HCT116 (cell line): ENCODE data around the gene VPS33B. TPM values are rescaled to one million over a fixed set of nuclear protein-coding genes. Genes with fewer than 3 reads are reported as not detected.

Experiments used
- ATAC-seq: fragments of 200-7000 bp; cut with Tn5 transposase; 2 replicates; pipeline ENCODE4 v1.9.1; 2020; ENCODE audit warnings: mild to moderate bottlenecking, moderate library complexity
- BruUV-seq: library from RNA; stranded (reverse); fragments of 400-500 nt; replicated peaks from 2 replicates; lab custom pipeline; 2021; lab: Mats Ljungman, UMichigan
- CTCF ChIA-PET: fragments of 300-600 bp; sonication (Branson Sonifier 250); formaldehyde crosslinking; loops from one replicate; lab custom pipeline; 2021; ENCODE audit warnings: antibody characterized with exemption; lab: Charles Lee
- POLR2A ChIA-PET: fragments of 300-600, 350-600 bp; sonication (Branson Sonifier 250); formaldehyde crosslinking; loops from one replicate; lab custom pipeline; 2021; ENCODE audit warnings: antibody characterized with exemption; lab: Charles Lee
- RAD21 ChIA-PET, 2 experiments: fragments of 300-600 bp; sonication (Branson Sonifier 250); formaldehyde crosslinking; loops; one replicate each; lab custom pipeline; 2023; ENCODE audit warnings: low total read pairs in 2 of 2; ENCODE audit not compliant: uncharacterized antibody in 2 of 2, unreplicated experiment in 2 of 2, low non-redundant PET in 1 of 2; lab: Charles Lee
- DNase-seq: peaks from one replicate; pipeline ENCODE4 v3.0.0-alpha.2; 2010; ENCODE audit warnings: low read depth, low spot score
- H2AFZ ChIP-seq: fragments of 200-600 bp; shearing (Covaris generic), sonication (generic); 2 replicates; pipeline ENCODE4 v1.6.1; 2017; ENCODE audit warnings: low read depth, mixed run types, mixed read lengths, antibody characterized with exemption, low read length; ENCODE audit not compliant: poor library complexity, severe bottlenecking
- H3K27ac ChIP-seq: 2 replicates; pipeline ENCODE4 v1.5.1; 2012; ENCODE audit warnings: low read depth, low read length
- H3K27me3 ChIP-seq: fragments of 200-600 bp; sonication (generic); 2 replicates; pipeline ENCODE4 v1.6.1; 2016; ENCODE audit warnings: mixed run types, low read length, mixed read lengths; ENCODE audit not compliant: insufficient read depth
- H3K36me3 ChIP-seq, 2 experiments: fragments of 200-500 bp in 1 of 2; fragments of 200-600 bp in 1 of 2; sonication (Bioruptor generic) in 1 of 2; sonication (generic) in 1 of 2; 2 replicates each; pipeline versions ENCODE4 v1.5.1 to v1.6.1; 2014 to 2016; ENCODE audit warnings: low read length in 2 of 2, inconsistent platforms in 1 of 2, mixed read lengths in 1 of 2, mixed run types in 1 of 2; ENCODE audit not compliant: insufficient read depth in 2 of 2, control insufficient read depth in 1 of 2
- H3K4me1 ChIP-seq, 2 experiments: fragments of 200-600 bp in 1 of 2; sonication (generic) in 1 of 2; 2 replicates each; pipeline versions ENCODE4 v1.5.1 to v1.6.1; 2012 to 2017; ENCODE audit warnings: low read length in 2 of 2, inconsistent platforms in 1 of 2, mild to moderate bottlenecking in 1 of 2, mixed read lengths in 1 of 2, mixed run types in 1 of 2, moderate library complexity in 1 of 2; ENCODE audit not compliant: insufficient read depth in 2 of 2, control insufficient read depth in 1 of 2
- H3K4me2 ChIP-seq: fragments of 200-600 bp; sonication (generic); 2 replicates; pipeline ENCODE4 v1.6.1; 2017; ENCODE audit warnings: mixed run types, low read length, mixed read lengths
- H3K4me3 ChIP-seq, 2 experiments: fragments of 200-600 bp in 1 of 2; sonication (generic) in 1 of 2; replicated peaks in 1 of 2; 2 replicates each; pipeline ENCODE4 v1.5.1; 2011 to 2016; ENCODE audit warnings: low read length in 2 of 2, control low read depth in 1 of 2, low read depth in 1 of 2, mild to moderate bottlenecking in 1 of 2, mixed read lengths in 1 of 2, mixed run types in 1 of 2
- H3K79me2 ChIP-seq: fragments of 200-600 bp; sonication (generic); 2 replicates; pipeline ENCODE4 v1.6.1; 2017; ENCODE audit warnings: mild to moderate bottlenecking, mixed run types, low read length, moderate library complexity, mixed read lengths; ENCODE audit not compliant: insufficient read depth
- H3K9ac ChIP-seq: fragments of 200-600 bp; sonication (generic); 2 replicates; pipeline ENCODE4 v1.6.1; 2016; ENCODE audit warnings: low read length, mixed read lengths
- H3K9me2 ChIP-seq: fragments of 200-600 bp; sonication (generic), shearing (Covaris generic); 2 replicates; pipeline ENCODE4 v1.6.1; 2017; ENCODE audit warnings: mixed run types, mild to moderate bottlenecking, moderate library complexity; ENCODE audit not compliant: insufficient read depth
- H3K9me3 ChIP-seq, 2 experiments: fragments of 200-500 bp in 1 of 2; fragments of 200-600 bp in 1 of 2; sonication (Bioruptor generic) in 1 of 2; sonication (generic) in 1 of 2; 2 replicates each; pipeline ENCODE4 v1.6.1; 2014 to 2017; ENCODE audit warnings: low read length in 2 of 2, mixed read lengths in 2 of 2, inconsistent platforms in 1 of 2, low read depth in 1 of 2, mild to moderate bottlenecking in 1 of 2, mixed run types in 1 of 2, moderate library complexity in 1 of 2; ENCODE audit not compliant: control insufficient read depth in 1 of 2, insufficient read depth in 1 of 2
- H4K20me1 ChIP-seq: fragments of 200-600 bp; sonication (generic), shearing (Covaris generic); 2 replicates; pipeline ENCODE4 v1.6.1; 2017; ENCODE audit warnings: mixed run types, mild to moderate bottlenecking, moderate library complexity; ENCODE audit not compliant: insufficient read depth
- CBX3 ChIP-seq: IDR thresholded peaks from 2 replicates; pipeline ENCODE4 v1.6.1; 2012; ENCODE audit warnings: low read depth
- EGR1 ChIP-seq: IDR thresholded peaks from 2 replicates; pipeline ENCODE4 v1.6.1; 2012; ENCODE audit warnings: low read depth
- ELF1 ChIP-seq: IDR thresholded peaks from 2 replicates; pipeline ENCODE4 v1.6.1; 2012; ENCODE audit warnings: low read depth, borderline replicate concordance
- EZH2 ChIP-seq: fragments of 200-600 bp; sonication (generic); IDR thresholded peaks from 2 replicates; pipeline ENCODE4 v1.6.1; 2017; ENCODE audit warnings: antibody characterized with exemption, mixed run types
- POLR2A ChIP-seq: IDR thresholded peaks from 2 replicates; pipeline ENCODE4 v1.7.0; 2011; ENCODE audit warnings: borderline replicate concordance; ENCODE audit not compliant: insufficient read depth, insufficient read length; ENCODE audit errors: extremely low read depth
- POLR2AphosphoS5 ChIP-seq: IDR thresholded peaks from 2 replicates; pipeline ENCODE4 v1.6.1; 2011; ENCODE audit warnings: mild to moderate bottlenecking, low read depth, low read length, moderate library complexity
- SP1 ChIP-seq: IDR thresholded peaks from 2 replicates; pipeline ENCODE4 v1.6.1; 2012; ENCODE audit warnings: low read depth
- TCF7L2 ChIP-seq: IDR thresholded peaks from 2 replicates; pipeline ENCODE4 v1.7.0; 2011; ENCODE audit warnings: borderline replicate concordance, inconsistent platforms; ENCODE audit not compliant: insufficient read depth, insufficient read length; ENCODE audit errors: extremely low read depth
- ZNF274 ChIP-seq: fragments of 200-500 bp; sonication (Bioruptor generic); IDR thresholded peaks from 2 replicates; pipeline ENCODE4 v1.6.1; 2014; ENCODE audit warnings: mild to moderate bottlenecking, low read depth, low read length, inconsistent platforms
- intact Hi-C: fragments of 100-400 bp; cut with micrococcal nuclease; formaldehyde crosslinking; loops from 2 replicates; pipeline ENCODE4 v1.10.0; 2022
- total RNA-seq: library from RNA; stranded (reverse); gene quantifications from one replicate; pipeline ENCODE4 v1.2.1, GENCODE V29; 2021; ENCODE audit not compliant: unreplicated experiment
- TF ChIP-seq, protein P1 (sequence below): IDR thresholded peaks from 2 replicates; pipeline ENCODE4 v1.6.1; 2011; ENCODE audit warnings: mild to moderate bottlenecking, low read length, moderate library complexity; ENCODE audit not compliant: insufficient replicate concordance; ENCODE audit errors: extremely low read depth
- TF ChIP-seq, protein P2 (sequence below): IDR thresholded peaks from 2 replicates; pipeline ENCODE4 v1.6.1; 2012
- TF ChIP-seq, protein P3 (sequence below): IDR thresholded peaks from 2 replicates; pipeline ENCODE4 v1.6.1; 2012; ENCODE audit warnings: low read depth

The VPS33B gene
- total RNA-seq, 1 experiment from 2014 or later: 23.1 TPM

DNA sequence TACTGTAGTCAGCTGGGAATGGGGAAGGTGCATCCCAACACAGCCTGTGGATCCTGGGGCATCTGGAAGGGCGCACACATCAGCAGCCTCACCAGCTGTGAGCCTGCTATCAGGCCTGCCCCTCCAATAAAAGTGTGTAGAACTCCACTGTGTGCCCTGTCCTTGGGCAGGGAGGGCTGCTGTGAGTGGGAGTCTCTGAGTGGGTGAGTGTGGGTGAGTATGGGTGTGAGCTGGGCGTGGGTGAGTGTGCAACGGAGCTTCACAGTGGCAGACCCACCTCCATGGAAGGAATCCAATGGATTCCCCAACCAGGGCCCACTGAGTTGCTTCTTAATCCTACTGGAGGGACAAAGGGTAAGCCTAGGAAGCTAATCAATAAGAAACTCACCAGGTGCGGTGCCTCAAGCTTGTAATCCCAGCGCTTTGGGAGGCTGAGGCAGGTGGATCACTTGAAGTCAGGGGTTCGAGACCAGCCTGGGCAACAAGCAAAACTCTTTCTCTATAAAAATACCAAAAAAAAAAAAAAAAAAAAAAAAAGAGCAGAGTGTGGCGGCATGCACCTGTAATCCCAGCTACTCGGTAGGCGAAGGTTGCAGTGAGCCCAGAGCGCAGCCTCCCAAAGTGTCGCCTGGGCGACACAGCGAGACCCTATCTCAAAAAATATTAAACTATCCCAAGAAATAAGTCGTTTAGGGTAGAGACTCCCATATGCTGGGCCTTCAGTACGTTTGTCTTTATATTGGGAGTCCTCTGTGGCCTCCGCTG, 68.3 kb downstream of the VPS33B start:
- peak overlapping the region; percentile 93 for H3K4me2 ChIP-seq
- peak overlapping the region; percentile 97 for H3K27ac ChIP-seq

More for the DNA sequence above, 68.3 kb downstream of the VPS33B start:
- RAD21 ChIA-PET: interaction anchor here (1.0 to 1.6 kb wide), 4 partner anchors 19 to 96 kb away, joined by 3 to 10 read pairs (median 6); partner anchors contain the start of gene UNC45A (in 2 of the 2)
- POLR2A ChIA-PET: interaction anchor here (0.8 to 2.3 kb wide), 6 partner anchors 9 to 79 kb away, joined by 3 to 21 read pairs (median 4); partner anchors contain the start of genes HDDC3 and UNC45A
- ATAC-seq: no peak
- no peaks in the 10 kb centered on the region for H4K20me1 ChIP-seq
- H3K4me3 ChIP-seq: peak overlapping the region; percentile 71 to 75
- no peaks in the 10 kb centered on the region for H3K9me2 ChIP-seq
- no TSS peak for BruUV-seq
- CTCF ChIA-PET: interaction anchor here (0.8 to 4.0 kb wide), 4 partner anchors 21 to 315 kb away, joined by 3 to 35 read pairs (median 6); partner anchors contain the start of genes HDDC3 and UNC45A
- intact Hi-C loops: loop anchor here (1.0 to 2.0 kb wide), 3 partner anchors 19 to 79 kb away; partner anchors contain the start of genes PRC1 and UNC45A
- no peak overlapping the region for H2AFZ ChIP-seq
- H3K9ac ChIP-seq: peak overlapping the region; percentile 97
- DNase-seq: no peak
- peaks cover 21% of the 10 kb centered on the region for H3K79me2 ChIP-seq
- no peaks in the 10 kb centered on the region for H3K27me3 ChIP-seq
- H3K36me3 ChIP-seq: peaks cover 12 to 18% of the 10 kb centered on the region in 2 experiments; a peak in 3 of 4 replicates
- H3K4me1 ChIP-seq: peaks cover 11 to 30% of the 10 kb centered on the region in 2 experiments
- TF ChIP-seq TCF7L2: no peak
- TF ChIP-seq CBX3: no peak
- no peak for TF ChIP-seq ELF1
- no peak for TF ChIP-seq POLR2A
- no peak for TF ChIP-seq POLR2AphosphoS5
- TF ChIP-seq EZH2: no peak
- TF ChIP-seq, protein P1, sequence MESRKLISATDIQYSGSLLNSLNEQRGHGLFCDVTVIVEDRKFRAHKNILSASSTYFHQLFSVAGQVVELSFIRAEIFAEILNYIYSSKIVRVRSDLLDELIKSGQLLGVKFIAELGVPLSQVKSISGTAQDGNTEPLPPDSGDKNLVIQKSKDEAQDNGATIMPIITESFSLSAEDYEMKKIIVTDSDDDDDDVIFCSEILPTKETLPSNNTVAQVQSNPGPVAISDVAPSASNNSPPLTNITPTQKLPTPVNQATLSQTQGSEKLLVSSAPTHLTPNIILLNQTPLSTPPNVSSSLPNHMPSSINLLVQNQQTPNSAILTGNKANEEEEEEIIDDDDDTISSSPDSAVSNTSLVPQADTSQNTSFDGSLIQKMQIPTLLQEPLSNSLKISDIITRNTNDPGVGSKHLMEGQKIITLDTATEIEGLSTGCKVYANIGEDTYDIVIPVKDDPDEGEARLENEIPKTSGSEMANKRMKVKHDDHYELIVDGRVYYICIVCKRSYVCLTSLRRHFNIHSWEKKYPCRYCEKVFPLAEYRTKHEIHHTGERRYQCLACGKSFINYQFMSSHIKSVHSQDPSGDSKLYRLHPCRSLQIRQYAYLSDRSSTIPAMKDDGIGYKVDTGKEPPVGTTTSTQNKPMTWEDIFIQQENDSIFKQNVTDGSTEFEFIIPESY: no peak
- TF ChIP-seq, protein P2, sequence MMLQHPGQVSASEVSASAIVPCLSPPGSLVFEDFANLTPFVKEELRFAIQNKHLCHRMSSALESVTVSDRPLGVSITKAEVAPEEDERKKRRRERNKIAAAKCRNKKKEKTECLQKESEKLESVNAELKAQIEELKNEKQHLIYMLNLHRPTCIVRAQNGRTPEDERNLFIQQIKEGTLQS: no peak
- TF ChIP-seq SP1: no peak
- no peak for TF ChIP-seq EGR1
- TF ChIP-seq, protein P3, sequence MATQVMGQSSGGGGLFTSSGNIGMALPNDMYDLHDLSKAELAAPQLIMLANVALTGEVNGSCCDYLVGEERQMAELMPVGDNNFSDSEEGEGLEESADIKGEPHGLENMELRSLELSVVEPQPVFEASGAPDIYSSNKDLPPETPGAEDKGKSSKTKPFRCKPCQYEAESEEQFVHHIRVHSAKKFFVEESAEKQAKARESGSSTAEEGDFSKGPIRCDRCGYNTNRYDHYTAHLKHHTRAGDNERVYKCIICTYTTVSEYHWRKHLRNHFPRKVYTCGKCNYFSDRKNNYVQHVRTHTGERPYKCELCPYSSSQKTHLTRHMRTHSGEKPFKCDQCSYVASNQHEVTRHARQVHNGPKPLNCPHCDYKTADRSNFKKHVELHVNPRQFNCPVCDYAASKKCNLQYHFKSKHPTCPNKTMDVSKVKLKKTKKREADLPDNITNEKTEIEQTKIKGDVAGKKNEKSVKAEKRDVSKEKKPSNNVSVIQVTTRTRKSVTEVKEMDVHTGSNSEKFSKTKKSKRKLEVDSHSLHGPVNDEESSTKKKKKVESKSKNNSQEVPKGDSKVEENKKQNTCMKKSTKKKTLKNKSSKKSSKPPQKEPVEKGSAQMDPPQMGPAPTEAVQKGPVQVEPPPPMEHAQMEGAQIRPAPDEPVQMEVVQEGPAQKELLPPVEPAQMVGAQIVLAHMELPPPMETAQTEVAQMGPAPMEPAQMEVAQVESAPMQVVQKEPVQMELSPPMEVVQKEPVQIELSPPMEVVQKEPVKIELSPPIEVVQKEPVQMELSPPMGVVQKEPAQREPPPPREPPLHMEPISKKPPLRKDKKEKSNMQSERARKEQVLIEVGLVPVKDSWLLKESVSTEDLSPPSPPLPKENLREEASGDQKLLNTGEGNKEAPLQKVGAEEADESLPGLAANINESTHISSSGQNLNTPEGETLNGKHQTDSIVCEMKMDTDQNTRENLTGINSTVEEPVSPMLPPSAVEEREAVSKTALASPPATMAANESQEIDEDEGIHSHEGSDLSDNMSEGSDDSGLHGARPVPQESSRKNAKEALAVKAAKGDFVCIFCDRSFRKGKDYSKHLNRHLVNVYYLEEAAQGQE: no peak
- TF ChIP-seq ZNF274: no peak
- no peaks in the 10 kb centered on the region for H3K9me3 ChIP-seq
